Colonic mucosa (tissue), 4 donors: ENCODE data around the gene SMAD3. TPM values are rescaled to one million over a fixed set of nuclear protein-coding genes. Genes with fewer than 3 reads are reported as not detected.

Experiments used
- DNase-seq: peaks from one replicate; pipeline ENCODE4 v3.0.0-alpha.2; 2020
- H3K27ac ChIP-seq: fragments of 200-600 bp; one replicate; pipeline ENCODE4 v1.8.0; 2021
- H3K27me3 ChIP-seq: fragments of 200-600 bp; one replicate; pipeline ENCODE4 v1.8.0; 2021
- H3K36me3 ChIP-seq: fragments of 200-600 bp; one replicate; pipeline ENCODE4 v1.8.0; 2021
- H3K4me1 ChIP-seq: fragments of 200-600 bp; one replicate; pipeline ENCODE4 v1.8.0; 2021; ENCODE audit warnings: mild to moderate bottlenecking
- H3K4me3 ChIP-seq: fragments of 200-600 bp; one replicate; pipeline ENCODE4 v1.8.0; 2021
- H3K9ac ChIP-seq, 2 donors: one replicate each; pipeline ENCODE4 v1.7.0; 2013; ENCODE audit warnings: control low read depth in 2 of 2, low read depth in 2 of 2, low read length in 2 of 2
- H3K9me3 ChIP-seq: fragments of 200-600 bp; one replicate; pipeline ENCODE4 v1.8.0; 2021
- intact Hi-C: fragments of 100-400 bp; cut with DNase I; formaldehyde crosslinking; loops from one replicate; pipeline ENCODE4 v1.14.1; 2022
- total RNA-seq, 2 donors: library from RNA; stranded (reverse); fragmentation: NEBNext Ultra II Directional in 1 of 2; extraction: Animal tissue kit (Norgen Biotek cat#: 25700) in 1 of 2; gene quantifications; one replicate each; pipeline ENCODE4 v1.2.1, GENCODE V29; 2021
- TF ChIP-seq, protein P1 (sequence below): fragments of 200-600 bp; IDR thresholded peaks from one replicate; pipeline ENCODE4 v1.8.0; 2022; ENCODE audit warnings: antibody characterized with exemption, mild to moderate bottlenecking
- donor health status: healthy.
- donor health status: DM: no; HTN: no; CAD: no.
- donor health status: DM: no; HTN: no; CAD: no.

Gene SMAD3
- total RNA-seq, 2 donors from 2014 or later = 38.6 to 62.1 TPM

- no peaks in the 10 kb centered on the region for H3K9me3 ChIP-seq
- TF ChIP-seq, protein P1, sequence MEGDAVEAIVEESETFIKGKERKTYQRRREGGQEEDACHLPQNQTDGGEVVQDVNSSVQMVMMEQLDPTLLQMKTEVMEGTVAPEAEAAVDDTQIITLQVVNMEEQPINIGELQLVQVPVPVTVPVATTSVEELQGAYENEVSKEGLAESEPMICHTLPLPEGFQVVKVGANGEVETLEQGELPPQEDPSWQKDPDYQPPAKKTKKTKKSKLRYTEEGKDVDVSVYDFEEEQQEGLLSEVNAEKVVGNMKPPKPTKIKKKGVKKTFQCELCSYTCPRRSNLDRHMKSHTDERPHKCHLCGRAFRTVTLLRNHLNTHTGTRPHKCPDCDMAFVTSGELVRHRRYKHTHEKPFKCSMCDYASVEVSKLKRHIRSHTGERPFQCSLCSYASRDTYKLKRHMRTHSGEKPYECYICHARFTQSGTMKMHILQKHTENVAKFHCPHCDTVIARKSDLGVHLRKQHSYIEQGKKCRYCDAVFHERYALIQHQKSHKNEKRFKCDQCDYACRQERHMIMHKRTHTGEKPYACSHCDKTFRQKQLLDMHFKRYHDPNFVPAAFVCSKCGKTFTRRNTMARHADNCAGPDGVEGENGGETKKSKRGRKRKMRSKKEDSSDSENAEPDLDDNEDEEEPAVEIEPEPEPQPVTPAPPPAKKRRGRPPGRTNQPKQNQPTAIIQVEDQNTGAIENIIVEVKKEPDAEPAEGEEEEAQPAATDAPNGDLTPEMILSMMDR = no peak
- no peak overlapping the region for H3K4me3 ChIP-seq
- H3K27ac ChIP-seq = no peak overlapping the region
- no peak overlapping the region for H3K9ac ChIP-seq
- H3K4me1 ChIP-seq = peaks cover 6% of the 10 kb centered on the region
- no peak for DNase-seq
- H3K36me3 ChIP-seq = no peaks in the 10 kb centered on the region
- intact Hi-C loops = no loop called here
- H3K27me3 ChIP-seq = no peaks in the 10 kb centered on the region
Observed at GRCh38 chr15:67165254-67166253, 100.2 kb downstream of the SMAD3 start.

GRCh38 chr15:67166280-67167009 lies 101.0 kb downstream of the SMAD3 start:
- no peaks in the 10 kb centered on the region for H3K36me3 ChIP-seq
- TF ChIP-seq, protein P1 = no peak
- no peak for DNase-seq
- H3K27ac ChIP-seq = no peak overlapping the region
- H3K4me1 ChIP-seq = peaks cover 2% of the 10 kb centered on the region
- no peak overlapping the region for H3K4me3 ChIP-seq
- intact Hi-C loops = no loop called here
- no peaks in the 10 kb centered on the region for H3K27me3 ChIP-seq
- no peak overlapping the region for H3K9ac ChIP-seq
- no peaks in the 10 kb centered on the region for H3K9me3 ChIP-seq

DNA sequence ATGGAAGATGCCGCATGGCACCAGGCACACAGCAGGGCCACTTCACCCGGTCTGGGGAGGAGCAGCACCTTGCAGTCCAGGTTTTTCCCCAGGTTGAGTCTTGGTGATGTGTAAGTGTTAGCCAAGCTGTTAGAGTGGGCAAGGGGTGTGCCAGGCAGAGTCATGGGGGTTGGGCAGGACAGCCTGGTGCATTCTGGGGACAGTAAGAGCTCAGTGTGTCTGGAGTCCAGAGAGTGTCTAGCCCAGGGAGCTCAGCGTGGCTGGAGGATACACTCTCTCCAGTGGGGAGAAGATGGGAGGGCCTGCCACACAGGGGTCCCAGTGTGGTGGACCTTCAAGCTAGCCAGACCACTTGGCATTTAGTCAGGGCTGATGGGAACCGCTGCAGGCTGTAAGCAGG lies 101.7 kb downstream of the SMAD3 start:
- TF ChIP-seq, protein P1 = no peak
- Histone ChIP-seq H3K36me3 (no peaks in the 10 kb centered on the region), H3K27me3 (no peaks in the 10 kb centered on the region), H3K9me3 (no peaks in the 10 kb centered on the region), H3K27ac (no peak overlapping the region), H3K4me3 (no peak overlapping the region), H3K9ac (no peak overlapping the region), H3K4me1 (no peaks in the 10 kb centered on the region)
- DNase-seq = no peak
- intact Hi-C loops = no loop called here

DNA sequence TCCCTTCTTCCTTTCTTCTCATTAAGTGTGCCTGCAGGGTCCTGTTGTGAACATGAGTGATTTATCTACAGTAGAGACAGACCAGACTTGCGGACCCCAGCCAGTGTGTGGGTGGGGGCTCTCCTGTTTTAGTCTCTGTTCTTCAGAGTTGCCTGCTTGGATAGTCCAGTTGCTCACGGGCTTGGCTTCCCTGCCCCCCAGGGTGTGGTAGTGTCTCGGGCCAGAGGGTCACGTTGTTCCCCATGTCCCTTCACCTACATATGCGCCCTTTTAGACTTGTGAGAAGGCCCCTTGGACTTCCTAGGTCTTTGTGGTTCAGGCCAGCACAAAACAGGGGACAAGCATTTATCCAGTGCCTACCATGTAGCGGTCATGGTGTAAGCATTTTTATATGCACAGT lies 103.3 kb downstream of the SMAD3 start:
- Histone ChIP-seq H3K27ac (no peak overlapping the region), H3K9ac (no peak overlapping the region), H3K27me3 (no peaks in the 10 kb centered on the region), H3K36me3 (no peaks in the 10 kb centered on the region), H3K4me3 (no peak overlapping the region), H3K4me1 (no peaks in the 10 kb centered on the region), H3K9me3 (no peaks in the 10 kb centered on the region)
- TF ChIP-seq, protein P1 = no peak
- no peak for DNase-seq
- intact Hi-C loops = no loop called here

DNA sequence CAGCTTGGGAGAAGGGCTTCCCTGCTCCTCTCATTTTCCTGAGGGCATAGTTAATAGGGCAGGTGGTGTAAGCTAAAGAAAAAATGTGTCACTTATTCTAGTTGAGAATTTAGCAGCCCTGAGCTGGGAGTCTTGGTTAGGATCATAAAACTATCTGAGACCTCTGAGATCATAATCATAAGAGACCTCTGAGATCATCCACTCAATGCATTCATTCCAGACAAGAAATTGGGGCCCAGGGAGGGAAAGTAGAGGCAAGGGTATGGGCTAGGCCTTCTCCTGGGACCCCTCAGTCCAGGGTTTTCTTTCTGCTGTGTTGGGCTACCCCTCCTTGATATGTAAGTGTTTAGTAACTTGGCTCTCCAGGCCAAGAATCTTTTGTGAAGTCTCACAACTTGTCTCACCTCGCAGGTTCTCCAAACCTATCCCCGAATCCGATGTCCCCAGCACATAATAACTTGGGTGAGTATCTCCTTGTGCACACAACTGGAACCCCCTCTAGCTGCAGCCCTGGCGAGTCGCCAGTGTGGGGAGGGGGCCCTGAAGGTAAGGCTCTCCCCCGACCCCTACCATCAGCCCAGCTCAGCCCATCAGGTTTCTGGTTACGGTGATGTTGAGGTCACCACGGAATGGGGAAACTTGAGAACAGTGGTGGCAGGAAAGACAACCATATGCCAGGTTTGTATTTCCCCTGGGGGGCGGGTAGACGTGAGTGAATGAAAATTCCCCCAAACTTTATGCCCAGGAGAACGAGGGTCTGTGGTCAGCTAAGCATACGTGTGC lies 104.9 kb downstream of the SMAD3 start:
- intact Hi-C loops = no loop called here
- H3K4me1 ChIP-seq = peaks cover under 1% of the 10 kb centered on the region
- TF ChIP-seq, protein P1 = no peak
- H3K9me3 ChIP-seq = no peaks in the 10 kb centered on the region
- no peak overlapping the region for H3K4me3 ChIP-seq
- no peak overlapping the region for H3K27ac ChIP-seq
- H3K36me3 ChIP-seq = no peaks in the 10 kb centered on the region
- H3K27me3 ChIP-seq = no peaks in the 10 kb centered on the region
- DNase-seq = no peak
- H3K9ac ChIP-seq = no peak overlapping the region
